GM19351 (cell line): ENCODE data around the gene ZDHHC14.

Source experiments
- ATAC-seq: cut with Tn5 transposase; IDR thresholded peaks from one replicate; pipeline ENCODE4 v1.9.1; 2021; ENCODE audit warnings: mild to moderate bottlenecking, moderate library complexity; ENCODE audit not compliant: unreplicated experiment

Gene ZDHHC14

DNA sequence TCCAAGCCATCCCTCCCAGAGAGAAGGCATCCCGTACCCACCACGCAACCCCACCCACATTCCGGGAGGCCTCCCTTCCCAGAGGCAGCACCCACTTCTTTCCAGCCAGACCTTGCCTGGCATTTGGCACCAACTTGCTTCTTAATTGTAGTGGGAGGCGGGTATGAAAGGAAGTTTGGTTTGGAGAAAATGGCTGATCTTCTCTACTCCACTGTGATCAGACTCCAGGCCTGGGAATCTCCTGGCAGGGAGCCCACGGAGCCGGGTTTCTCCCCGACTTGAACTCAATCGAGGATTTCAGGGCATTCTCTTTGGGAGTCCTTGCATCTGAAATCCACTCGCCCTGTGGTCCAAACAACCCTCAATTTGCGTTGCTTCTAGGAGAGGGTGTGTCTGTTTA lies 107.1 kb downstream of the ZDHHC14 start:
- no peak for ATAC-seq

DNA sequence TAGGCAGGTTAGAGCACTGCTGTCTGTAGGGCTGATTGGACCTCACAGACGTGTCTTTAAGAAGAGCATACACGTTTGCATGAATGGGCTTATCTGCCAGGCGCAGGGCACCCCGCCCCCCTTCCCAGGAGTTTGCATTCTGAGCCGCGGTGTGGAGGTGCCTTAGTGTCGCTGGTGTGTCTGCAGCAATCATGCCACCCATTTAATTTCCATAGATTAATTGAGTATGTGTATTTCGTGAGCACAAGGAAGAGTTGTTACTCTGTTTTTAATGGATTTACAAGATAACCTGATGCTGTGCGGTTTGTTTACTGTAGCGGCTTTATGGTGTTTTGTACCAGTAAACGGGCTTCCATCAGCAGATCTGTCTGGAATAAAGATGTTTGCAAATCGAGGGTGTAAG lies 107.7 kb downstream of the ZDHHC14 start:
- ATAC-seq, result no peak

- no peak for ATAC-seq
Measured at GRCh38 chr6:157490611-157491269, 109.8 kb downstream of the ZDHHC14 start.

GRCh38 chr6:157491571-157492232 lies 110.7 kb downstream of the ZDHHC14 start:
- no peak for ATAC-seq

DNA sequence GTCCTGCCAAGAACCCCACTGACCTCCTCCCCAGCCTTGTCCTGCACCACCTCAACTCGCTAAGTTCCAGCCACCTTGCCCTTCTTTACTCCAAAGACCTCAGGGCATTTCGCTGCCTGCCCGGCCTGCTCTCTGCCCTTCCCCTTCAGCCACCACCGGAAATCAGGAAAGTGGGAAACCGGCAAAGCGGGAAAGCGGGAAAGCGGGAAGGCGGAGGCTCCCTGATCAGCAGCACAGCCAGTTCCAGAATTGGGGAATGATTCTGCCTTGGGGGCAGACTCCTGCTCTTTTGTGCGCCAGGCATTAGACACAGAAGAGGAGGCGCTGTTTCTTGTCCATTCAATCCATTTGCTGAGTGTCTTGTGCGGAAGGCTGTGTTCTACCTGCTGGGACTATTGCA lies 111.3 kb downstream of the ZDHHC14 start:
- no peak for ATAC-seq

DNA sequence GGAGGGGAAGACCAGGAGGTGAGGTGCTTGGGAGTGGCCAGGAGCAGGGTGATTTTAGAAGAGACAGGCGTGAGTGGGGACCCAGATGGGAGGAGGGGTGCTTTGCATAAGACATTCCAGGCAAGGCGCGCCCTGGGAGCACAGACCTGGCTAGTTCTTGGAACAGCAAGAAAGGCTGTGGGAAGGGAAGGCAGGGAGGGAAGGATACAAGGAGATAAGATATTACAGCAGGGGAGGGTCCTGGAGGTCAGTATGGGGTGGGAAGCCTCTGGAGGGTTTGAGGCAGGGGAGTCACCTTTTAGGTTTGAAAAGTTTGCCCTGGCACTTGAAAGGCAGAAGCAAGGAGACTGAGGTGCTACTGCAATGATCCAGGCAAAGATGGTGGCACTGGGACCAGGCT lies 111.8 kb downstream of the ZDHHC14 start:
- no peak for ATAC-seq

DNA sequence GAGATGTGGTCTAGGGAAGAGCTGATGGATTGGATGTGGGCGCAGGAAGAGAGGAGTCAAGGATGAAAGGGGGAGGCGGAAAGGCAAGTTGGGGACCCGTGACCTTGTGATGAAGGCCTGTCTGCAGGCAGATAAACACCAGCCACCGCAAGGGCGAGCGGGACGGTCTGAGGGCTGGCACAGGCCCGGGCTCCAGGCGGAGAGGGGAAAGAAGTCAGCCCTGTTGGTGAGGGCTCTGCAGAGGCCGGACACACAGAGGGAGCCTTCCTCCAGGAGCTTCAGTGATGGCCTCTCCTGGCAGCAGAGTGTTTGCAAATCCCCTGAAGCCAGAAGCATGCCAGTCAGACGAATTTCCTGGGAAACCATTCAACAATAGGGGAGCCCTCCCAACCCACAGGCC lies 112.2 kb downstream of the ZDHHC14 start:
- ATAC-seq, result no peak

DNA sequence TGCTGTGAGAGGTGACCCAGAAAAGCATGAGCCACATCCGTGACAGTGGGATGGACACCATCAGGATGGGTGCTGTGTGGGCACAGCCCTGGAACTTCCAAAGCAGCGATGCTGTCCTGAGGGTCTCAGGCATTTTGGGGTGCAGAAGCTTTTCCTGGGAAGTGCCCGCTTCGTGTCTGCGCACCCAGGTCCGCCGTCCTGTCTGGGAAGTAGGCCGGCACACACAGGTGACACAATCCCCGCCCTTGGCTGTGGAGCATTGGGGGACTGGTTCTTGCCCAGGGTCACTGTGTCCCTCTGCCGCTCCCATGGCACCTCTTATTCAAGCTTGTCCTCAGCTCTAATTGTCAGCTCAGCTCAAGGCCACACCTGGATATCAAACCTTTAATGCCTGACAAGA lies 112.6 kb downstream of the ZDHHC14 start:
- ATAC-seq, result no peak

- no peak for ATAC-seq
Measured at GRCh38 chr6:157494132-157494710, 113.2 kb downstream of the ZDHHC14 start.

GRCh38 chr6:157496534-157497095 lies 115.6 kb downstream of the ZDHHC14 start:
- ATAC-seq, result no peak

- ATAC-seq, result no peak
Measured at GRCh38 chr6:157497579-157497978, 116.6 kb downstream of the ZDHHC14 start.

GRCh38 chr6:157498817-157499216 lies 117.8 kb downstream of the ZDHHC14 start:
- ATAC-seq, result no peak

- ATAC-seq, result no peak
Measured at GRCh38 chr6:157500022-157500421, 119.0 kb downstream of the ZDHHC14 start.

DNA sequence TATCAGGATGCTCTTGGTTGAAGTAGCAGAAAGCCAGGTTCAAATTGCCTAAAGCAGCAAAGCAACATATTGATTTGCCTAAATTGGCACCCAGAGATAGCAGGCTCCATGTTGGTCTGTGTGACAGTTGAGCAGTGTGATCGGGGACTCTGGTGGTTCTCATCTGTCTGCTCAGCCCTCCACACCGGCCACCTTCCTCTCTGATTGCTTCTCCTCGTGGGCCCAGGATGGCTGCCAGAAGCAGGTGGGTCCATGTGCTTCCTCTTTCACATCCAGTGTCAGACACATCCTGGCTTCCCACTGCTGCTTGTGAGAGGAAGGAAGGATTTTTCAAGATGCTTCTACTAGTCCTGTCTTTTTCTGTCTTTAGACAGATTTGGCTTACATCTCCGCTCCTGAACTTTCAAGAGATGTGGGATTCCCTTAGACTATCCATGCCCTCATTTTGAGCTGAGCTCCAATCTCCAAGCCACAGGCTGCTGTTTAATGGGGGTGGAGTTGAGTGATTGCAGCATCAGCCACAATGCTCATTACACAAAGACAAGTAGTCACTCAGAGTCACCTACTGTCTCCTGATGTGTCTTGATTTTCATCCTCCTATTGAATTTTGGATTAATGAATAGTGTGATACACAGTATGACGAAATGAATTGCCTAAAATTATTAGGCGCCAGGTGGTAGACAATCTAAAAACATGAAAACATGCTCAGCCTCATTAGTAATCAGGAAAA lies 122.2 kb downstream of the ZDHHC14 start:
- no peak for ATAC-seq

GRCh38 chr6:157505912-157506491 lies 125.0 kb downstream of the ZDHHC14 start:
- no peak for ATAC-seq

DNA sequence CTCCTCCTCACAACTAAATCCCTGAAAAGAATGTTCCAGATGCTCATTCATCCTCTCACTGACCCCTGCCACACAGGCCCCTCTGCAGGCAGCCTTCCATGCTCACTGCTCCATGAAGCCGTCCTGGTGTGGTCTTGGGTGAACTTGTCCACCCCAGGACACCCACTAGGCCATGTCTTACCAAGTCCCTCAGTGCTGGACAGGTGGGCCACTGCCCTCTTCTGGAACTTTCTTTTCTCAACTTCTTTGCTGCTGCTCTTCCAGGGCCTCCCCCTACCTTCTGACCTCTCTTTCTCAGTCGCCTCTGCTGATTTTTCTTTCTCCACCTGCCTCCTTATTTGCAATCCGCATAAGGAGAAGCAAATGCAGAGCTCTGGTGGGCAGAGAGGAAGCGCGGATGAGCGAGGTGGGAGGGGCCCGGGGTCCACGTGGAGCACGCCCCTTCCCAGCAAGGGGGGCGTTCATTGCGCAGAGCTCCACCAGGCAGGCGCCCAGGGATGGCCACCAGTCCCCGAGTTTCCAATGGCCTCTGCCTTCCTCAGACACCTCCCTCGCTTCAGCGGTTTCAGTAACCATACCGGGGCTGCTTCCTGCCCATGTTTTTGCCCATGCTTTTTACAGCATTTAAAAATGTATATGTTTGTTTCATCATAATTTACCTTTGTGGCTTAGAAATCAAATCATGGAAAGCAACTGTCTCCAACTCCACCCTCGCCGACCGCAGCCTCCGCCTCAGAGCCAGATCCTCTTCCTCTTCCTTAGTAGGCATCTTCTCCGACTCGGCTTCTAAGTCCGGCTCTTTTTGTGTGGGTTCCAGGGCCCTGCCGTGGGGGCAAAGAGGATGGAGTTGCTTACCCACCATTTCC lies 129.6 kb downstream of the ZDHHC14 start:
- no peak for ATAC-seq

DNA sequence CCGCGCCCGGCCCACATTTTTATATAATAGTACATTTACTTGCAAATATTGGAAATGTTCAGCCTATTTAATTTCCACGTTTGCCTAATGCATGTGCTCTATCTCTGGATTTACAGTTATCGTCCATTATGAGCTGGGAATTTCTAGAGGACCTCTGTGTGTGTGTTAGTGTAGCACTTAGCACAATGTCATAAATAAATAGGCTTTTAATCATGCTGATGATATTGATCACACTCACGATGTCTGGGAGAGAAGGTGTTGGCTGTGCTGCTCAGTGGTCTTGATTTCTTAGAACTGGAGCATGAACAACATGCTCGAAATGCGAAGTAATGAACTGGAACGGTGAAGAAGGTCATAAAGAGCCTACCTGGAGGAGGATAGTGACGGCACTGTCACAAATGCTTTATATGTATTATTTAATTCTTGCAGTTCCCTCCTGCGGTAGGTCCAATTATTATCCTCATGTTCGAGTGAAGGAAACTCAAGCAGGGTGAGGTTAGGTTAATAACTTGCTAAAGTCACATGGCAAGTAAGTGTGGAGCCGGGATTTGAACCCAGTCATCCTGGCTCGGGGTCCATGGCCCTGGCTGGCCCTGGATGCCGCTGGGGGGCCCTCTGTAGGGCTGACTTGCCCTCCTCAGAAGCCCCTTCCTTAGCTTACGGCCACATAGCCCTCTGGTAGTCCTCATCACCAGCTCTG lies 130.8 kb downstream of the ZDHHC14 start:
- no peak for ATAC-seq

DNA sequence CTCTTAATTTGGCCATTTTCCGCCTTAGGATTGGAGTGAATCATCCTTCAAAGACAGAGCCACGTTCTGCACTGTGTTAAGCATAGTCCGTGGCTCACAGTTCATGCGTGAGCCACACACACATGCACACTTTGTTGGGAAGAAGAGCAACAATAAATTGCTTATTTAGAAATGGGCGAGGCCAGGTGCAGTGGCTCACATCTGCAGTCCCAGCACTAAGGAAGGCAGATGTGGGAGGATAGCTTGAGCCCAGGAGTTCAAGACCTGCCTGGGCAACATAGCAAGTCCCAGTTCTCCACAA lies 131.3 kb downstream of the ZDHHC14 start:
- no peak for ATAC-seq

DNA sequence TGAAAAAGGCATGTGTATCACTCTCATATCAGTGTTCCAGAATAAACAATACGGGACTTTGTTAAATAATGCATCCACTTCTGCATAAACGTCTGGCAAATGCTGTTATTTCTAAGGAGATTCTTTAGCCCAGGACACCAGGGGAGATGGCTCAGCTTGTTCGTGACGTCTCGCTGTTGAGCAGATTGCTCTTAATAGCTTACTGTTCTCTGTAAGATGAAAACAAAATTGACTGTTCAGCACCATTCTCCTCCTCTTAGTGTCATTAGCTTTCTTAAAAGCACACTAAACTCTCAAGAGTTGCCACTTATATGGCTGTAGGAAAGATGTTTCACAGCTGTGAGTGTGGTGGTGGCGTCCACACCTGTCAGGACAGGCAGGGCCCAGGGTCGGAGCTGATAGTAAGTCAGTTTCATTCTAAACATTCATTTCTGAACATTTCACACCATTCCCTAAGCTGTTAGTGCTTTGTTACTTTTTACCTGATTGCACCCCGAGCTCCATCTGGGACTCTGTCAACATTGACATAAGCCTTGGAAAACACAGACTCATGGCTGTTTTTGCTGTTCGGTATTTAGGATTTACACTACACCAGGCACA lies 132.1 kb downstream of the ZDHHC14 start:
- ATAC-seq, result no peak
